Duodenal mucosa (tissue), 2 donors: ENCODE measurements around the gene VSTM2B.

Source experiments
- H3K27ac ChIP-seq: one replicate; pipeline ENCODE4 v1.7.0; 2013; ENCODE audit warnings: low read depth, low read length
- H3K27me3 ChIP-seq, 2 donors: one replicate each; pipeline ENCODE4 v1.7.0; 2013; ENCODE audit warnings: low read length in 2 of 2, control low read depth in 1 of 2; ENCODE audit not compliant: insufficient read depth in 2 of 2, control insufficient read depth in 1 of 2
- H3K36me3 ChIP-seq, 2 donors: one replicate each; pipeline ENCODE4 v1.7.0; 2013; ENCODE audit warnings: low read length in 2 of 2, control low read depth in 1 of 2; ENCODE audit not compliant: insufficient read depth in 2 of 2, control insufficient read depth in 1 of 2
- H3K4me1 ChIP-seq, 2 donors: one replicate each; pipeline ENCODE4 v1.7.0; 2013; ENCODE audit warnings: low read length in 2 of 2, control low read depth in 1 of 2; ENCODE audit not compliant: insufficient read depth in 2 of 2, control insufficient read depth in 1 of 2
- H3K4me3 ChIP-seq, 2 donors: one replicate each; pipeline ENCODE4 v1.7.0; 2013; ENCODE audit warnings: low read length in 2 of 2, low read depth in 1 of 2
- H3K9ac ChIP-seq, 2 donors: one replicate each; pipeline ENCODE4 v1.7.0; 2013; ENCODE audit warnings: low read length in 2 of 2, low read depth in 1 of 2
- H3K9me3 ChIP-seq, 2 donors: one replicate each; pipeline ENCODE4 v1.7.0; 2013; ENCODE audit warnings: low read length in 2 of 2, control low read depth in 1 of 2; ENCODE audit not compliant: control insufficient read depth in 1 of 2

VSTM2B gene

DNA sequence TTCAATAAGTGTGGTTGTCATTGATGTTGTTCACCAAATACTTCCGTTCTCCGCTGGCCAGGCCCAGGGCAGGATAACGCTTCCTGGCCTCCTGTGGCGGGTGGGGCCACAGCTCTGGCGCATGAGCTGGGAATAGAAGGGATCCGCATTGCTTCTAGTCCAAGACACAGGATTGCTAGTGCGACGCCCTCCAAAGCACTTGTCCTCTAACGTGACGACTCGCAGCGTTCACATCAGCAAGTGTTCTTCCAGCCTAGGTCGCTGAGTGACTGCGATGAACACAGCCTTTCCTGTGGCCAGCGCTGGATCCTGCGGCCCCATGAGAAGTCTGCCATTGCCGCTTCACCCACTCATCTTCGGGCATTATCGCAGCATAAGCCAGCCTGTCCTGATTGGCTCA is 39.4 kb downstream of the VSTM2B start:
- no peak overlapping the region for H3K9ac ChIP-seq
- H3K36me3 ChIP-seq, result no peaks in the 10 kb centered on the region
- H3K27ac ChIP-seq, result no peak overlapping the region
- no peak overlapping the region for H3K4me3 ChIP-seq
- no peaks in the 10 kb centered on the region for H3K4me1 ChIP-seq
- H3K27me3 ChIP-seq, result peaks cover 4 to 5% of the 10 kb centered on the region in 2 donors
- peaks cover 0 to 2% of the 10 kb centered on the region in 2 donors for H3K9me3 ChIP-seq

- no peaks in the 10 kb centered on the region for H3K36me3 ChIP-seq
- no peak overlapping the region for H3K27ac ChIP-seq
- H3K27me3 ChIP-seq, result peaks cover 4 to 5% of the 10 kb centered on the region in 2 donors
- no peak overlapping the region for H3K4me3 ChIP-seq
- H3K9ac ChIP-seq, result no peak overlapping the region
- H3K9me3 ChIP-seq, result no peaks in the 10 kb centered on the region
- H3K4me1 ChIP-seq, result no peaks in the 10 kb centered on the region
These were observed 40.8 kb downstream of the VSTM2B start for GRCh38 chr19:29566496-29567054.

DNA sequence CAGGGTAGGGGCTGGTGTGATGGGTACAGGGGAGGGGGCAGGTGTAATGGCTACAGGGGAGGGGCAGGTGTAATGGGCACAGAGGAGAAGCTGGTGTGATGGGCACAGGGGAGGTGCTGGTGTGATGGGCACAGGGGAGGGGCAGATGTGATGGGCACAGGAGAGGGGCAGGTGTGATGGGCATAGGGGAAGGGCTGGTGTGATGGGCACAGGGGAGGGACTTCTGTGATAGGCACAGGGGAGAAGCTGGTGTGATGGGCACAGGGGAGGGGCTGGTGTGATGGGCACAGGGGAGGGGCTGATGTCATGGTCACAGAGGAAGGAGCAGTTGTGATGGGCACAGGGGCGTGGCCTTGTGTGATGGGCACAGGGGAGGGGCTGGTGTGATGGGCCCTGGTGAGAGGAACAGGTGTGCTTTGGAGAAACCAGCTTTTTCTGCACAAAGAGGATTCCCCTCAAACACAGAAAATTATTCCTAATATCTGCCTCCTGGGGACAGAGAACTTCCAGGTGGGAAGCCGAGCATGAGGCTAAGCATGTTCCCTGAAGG is 41.6 kb downstream of the VSTM2B start:
- H3K36me3 ChIP-seq, result no peaks in the 10 kb centered on the region
- H3K27ac ChIP-seq, result no peak overlapping the region
- H3K9me3 ChIP-seq, result no peaks in the 10 kb centered on the region
- H3K4me3 ChIP-seq, result no peak overlapping the region
- no peaks in the 10 kb centered on the region for H3K4me1 ChIP-seq
- H3K9ac ChIP-seq, result no peak overlapping the region
- peaks cover 4 to 5% of the 10 kb centered on the region in 2 donors for H3K27me3 ChIP-seq

DNA sequence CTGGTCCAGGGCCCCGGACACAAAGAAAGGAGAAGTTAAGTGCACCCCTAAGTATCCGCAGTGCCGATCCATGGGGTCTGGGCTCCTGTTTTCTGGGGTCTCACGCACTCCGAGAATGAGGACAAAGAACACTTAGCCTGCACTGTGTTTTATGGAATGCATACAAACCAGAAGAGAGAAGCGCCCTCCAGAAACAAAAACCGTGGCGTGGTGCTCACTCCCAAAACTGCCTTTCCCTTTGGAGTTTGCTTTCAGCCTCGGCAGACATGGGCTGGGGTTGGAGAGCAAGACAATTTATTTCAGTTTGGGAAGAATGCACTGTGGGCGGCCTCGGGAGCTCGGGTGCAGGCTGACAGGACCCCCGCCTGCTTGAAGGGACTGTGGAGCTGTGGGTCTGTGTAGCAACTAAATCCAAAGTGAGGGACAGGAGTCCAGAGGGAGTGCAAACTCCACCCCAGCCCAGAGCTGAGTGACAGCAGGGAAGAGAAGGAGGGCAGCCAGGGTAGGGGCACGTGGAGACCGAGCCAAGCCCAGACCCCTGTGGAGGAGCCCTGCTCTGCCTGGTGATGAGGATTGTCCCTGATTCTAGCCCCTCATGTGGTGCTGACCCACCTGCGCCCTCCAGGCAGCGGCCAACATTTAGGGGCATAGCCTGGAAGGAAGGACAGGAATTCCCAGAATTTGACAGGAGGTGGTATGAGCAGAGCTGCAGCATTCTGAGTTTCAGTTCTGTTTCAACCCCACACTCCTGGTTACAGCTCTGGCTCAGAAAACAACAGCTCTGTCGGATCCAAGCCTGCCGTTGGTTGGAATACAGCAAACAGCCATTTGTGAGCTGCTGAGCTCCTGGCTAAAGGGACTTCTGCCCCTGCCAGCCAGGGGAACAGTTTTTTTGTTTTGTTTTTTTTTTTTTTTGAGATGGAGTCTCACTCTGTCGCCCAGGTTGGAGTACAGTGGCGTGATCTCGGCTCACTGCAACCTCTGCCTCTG is 42.5 kb downstream of the VSTM2B start:
- Histone ChIP-seq H3K36me3 (no peaks in the 10 kb centered on the region), H3K27ac (no peak overlapping the region), H3K4me3 (no peak overlapping the region), H3K9me3 (no peaks in the 10 kb centered on the region), H3K9ac (no peak overlapping the region), H3K4me1 (no peaks in the 10 kb centered on the region), H3K27me3 (peaks cover 4 to 5% of the 10 kb centered on the region in 2 donors)

DNA sequence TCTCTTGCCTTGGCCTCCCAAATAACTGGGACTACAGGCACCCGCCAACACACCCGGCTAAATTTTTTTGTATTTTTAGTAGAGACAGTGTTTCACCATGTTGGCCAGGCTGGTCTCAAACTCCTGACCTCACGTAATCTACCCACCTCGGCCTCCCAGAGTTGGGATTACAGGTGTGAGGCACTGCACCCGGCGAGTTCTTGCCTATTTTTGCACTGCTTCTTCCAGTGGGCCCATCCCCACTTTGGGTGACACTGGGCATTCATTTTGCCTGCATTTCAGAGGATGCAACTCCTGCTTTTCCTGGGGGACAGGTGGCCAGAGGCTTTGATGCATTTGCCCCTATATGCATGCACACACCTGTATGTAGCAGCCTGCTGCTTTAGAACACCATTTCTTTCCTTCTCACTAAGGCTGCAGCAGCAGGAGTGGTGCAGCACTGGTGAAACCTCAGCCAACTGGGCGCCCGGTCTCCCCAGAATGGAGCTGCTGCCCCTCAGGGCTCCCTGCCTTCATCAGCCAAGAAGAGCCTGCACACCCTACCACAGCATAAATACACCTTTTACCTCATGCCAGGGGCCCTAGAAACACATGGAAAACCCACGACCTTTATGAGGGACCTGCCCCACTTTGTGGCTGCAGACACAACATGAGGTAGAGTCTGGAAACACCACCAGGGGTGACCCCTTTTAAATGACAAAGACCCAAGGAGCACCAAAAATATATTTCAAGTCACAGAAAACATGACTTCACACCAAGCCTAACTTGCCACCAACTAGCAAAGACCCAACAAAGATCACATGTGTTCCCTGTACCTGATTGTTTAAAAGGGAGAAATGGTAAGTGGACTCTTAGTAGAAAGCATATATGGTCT is 43.5 kb downstream of the VSTM2B start:
- H3K27me3 ChIP-seq, result peaks cover 4 to 5% of the 10 kb centered on the region in 2 donors
- no peak overlapping the region for H3K9ac ChIP-seq
- no peak overlapping the region for H3K4me3 ChIP-seq
- no peaks in the 10 kb centered on the region for H3K36me3 ChIP-seq
- H3K9me3 ChIP-seq, result no peaks in the 10 kb centered on the region
- H3K4me1 ChIP-seq, result no peaks in the 10 kb centered on the region
- no peak overlapping the region for H3K27ac ChIP-seq

GRCh38 chr19:29571181-29571580 is 45.4 kb downstream of the VSTM2B start:
- Histone ChIP-seq H3K36me3 (no peaks in the 10 kb centered on the region), H3K4me1 (no peaks in the 10 kb centered on the region), H3K9me3 (no peaks in the 10 kb centered on the region), H3K4me3 (no peak overlapping the region), H3K27ac (no peak overlapping the region), H3K27me3 (no peaks in the 10 kb centered on the region), H3K9ac (no peak overlapping the region)

DNA sequence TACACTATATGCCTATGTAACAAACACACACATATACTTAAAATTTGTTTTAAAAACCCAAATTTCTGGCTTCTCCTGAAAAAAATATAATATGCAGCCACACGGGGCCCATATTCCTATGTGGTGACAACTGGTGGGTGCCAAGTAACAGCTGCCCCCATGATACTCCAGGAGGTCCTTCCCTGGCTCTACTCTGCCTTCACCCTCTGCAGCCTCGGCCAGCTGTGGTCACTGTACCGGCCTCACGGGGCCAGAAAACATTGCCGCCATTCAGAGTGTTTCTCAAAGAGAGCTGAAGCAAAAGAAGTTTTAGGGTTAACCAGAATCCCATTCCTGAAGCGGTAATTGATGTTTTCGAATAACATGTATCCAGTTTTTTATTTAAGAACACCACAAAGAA is 47.7 kb downstream of the VSTM2B start:
- no peak overlapping the region for H3K27ac ChIP-seq
- H3K27me3 ChIP-seq, result peaks cover 0 to 3% of the 10 kb centered on the region in 2 donors
- no peak overlapping the region for H3K4me3 ChIP-seq
- no peaks in the 10 kb centered on the region for H3K36me3 ChIP-seq
- no peaks in the 10 kb centered on the region for H3K9me3 ChIP-seq
- H3K9ac ChIP-seq, result no peak overlapping the region
- H3K4me1 ChIP-seq, result no peaks in the 10 kb centered on the region

GRCh38 chr19:29574510-29574909 is 48.7 kb downstream of the VSTM2B start:
- H3K36me3 ChIP-seq, result no peaks in the 10 kb centered on the region
- H3K9me3 ChIP-seq, result no peaks in the 10 kb centered on the region
- H3K9ac ChIP-seq, result no peak overlapping the region
- H3K4me3 ChIP-seq, result no peak overlapping the region
- H3K4me1 ChIP-seq, result no peaks in the 10 kb centered on the region
- H3K27me3 ChIP-seq, result peaks cover 0 to 8% of the 10 kb centered on the region in 2 donors
- no peak overlapping the region for H3K27ac ChIP-seq

- Histone ChIP-seq H3K36me3 (no peaks in the 10 kb centered on the region), H3K9ac (no peak overlapping the region), H3K27me3 (peaks cover 0 to 8% of the 10 kb centered on the region in 2 donors), H3K4me3 (no peak overlapping the region), H3K27ac (no peak overlapping the region), H3K4me1 (no peaks in the 10 kb centered on the region), H3K9me3 (no peaks in the 10 kb centered on the region)
These were observed 50.3 kb downstream of the VSTM2B start for GRCh38 chr19:29576046-29576606.
